ENCODE measurements around the gene NHERF2.
"Not testable (repeated sequence)": the region's sequence is repeated elsewhere in the genome, so short reads cannot be mapped to it uniquely, and the experiment has no call there.

NHERF2 gene

DNA sequence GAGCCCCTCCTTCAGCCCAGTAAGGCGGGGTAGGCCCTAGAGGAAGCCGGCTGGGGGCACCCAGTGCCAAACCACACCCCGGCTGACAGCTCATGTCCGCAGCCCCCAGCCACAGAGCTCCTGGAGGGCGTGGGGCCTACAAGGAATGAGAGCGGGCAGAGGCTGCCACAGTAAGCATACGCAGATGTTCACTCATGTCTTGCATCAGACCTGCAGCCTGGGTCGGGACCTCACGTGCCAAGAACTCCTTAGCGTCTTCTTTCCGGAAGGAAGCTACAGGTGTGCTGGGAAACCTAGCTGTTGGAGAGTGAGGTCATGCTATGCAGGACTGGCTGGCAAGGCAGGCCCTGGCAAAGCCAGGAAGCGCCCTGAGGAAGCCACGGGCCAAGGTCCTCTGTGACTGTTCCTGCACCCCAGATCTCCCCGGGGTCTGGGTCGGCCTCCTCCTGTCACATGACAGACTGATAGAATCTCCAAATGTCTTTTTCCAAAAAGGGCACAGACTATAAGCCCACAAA lies 18.6 kb upstream of the NHERF2 start:
- no peak for DNase-seq

DNA sequence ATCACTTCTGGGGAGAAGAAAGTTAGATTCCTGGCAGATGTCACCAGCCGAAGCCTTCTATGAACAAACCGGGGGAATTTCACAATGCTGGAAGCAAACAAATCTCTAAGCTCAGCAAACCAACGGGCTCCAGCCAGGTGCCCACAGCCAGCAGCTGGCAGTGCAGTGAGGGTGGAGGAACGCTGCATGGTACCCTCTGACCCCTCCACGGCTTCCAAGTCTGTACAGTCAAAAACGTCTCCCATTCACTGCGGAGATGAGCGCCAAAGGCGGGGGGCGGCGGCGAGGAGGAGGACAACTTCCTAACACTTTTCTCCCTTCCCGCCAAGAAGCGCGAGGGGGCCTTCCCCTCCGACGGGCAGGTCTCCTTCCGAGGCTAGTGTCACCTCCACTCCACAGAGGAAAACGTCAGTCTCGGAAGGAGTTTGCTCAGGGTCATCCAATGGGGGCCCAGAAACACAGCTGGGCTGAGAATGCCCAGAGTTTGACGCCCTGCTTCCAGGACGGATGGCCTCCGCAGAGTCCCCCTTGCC lies 18.0 kb upstream of the NHERF2 start:
- DNase-seq: no peak

DNA sequence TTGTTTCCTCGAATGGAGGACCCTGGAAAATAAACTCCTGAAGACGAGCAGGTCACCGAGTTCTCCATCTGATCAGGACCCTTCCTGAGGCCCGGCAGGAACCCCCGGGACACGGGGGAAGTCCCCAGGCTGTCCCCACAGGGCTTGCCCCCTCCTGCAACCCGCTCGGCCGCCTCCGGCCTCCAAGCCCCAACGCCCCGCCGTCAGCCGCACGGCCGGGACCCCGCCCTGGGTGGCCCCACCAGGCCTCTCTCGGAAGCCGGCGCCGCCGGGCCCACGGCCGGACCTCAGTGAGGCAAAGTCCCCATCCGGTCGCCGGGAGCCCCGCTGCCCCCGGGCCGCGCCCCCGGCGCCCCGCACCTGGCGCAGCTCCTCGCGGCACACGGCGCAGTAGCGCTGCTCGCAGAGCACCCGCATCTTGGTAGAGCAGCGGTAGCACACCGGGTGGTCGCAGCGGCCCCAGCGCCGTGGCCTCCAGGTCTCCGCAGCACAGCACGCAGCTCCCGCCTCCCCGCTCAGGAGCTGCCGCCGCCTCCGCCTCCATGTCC lies 17.5 kb upstream of the NHERF2 start:
- DNase-seq: no peak

DNA sequence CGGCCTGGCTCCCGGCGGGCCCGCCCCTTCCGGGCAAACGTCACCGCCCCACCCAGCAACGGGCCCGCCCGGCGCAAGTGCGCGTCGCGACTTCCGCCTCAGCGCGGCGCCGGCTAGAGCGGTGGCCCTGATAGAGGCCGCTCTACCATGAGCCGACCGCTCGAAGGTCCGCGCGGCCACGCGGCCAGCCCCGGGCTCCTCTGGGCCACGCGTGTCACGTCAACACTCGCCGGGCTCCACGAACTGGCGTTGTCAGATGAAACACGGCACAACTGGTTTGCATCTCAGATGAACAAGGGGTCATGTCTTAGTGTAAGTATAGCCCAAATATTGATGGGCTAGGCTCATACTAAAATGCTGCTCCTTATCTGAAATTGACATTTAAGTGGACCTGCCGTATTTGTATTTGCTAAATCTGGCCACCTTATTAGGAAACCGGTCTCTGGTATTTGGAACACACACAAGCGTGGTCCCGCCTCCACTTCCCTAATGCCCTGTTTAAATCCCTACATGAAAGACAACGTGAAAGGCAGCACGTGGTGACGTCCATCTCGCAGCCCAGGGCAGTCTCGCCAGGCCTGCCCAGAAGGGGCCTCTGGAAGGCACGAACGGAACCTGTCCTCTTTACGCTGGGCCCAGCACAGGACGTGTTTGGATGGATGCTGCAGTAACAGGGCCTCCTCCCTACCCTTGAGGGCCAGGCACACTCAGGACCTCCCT lies 16.8 kb upstream of the NHERF2 start, which contains the start of gene ZNF598:
Gene ZNF598, minus strand, starts transcription at position 31 of the 720 bp plus-strand sequence.
- peak; percentile 90 for DNase-seq

DNA sequence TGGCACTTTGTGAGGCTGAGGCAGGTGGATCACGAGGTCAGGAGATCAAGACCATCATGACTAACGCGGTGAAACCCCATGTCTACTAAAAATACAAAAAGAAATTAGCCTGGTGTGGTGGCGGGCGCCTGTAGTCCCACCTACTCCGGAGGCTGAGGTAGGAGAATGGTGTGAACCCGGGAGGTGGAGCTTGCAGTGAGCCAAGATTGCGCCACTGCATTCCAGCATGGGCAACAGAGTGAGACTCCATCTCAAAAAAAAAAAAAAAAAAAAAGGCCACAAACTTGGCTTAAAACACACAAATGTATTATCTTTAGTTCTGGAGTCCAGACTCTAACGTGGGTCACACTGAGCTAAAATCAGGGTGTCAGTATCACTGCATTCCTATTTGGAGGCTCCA lies 15.0 kb upstream of the NHERF2 start:
- DNase-seq: not testable (repeated sequence)

DNA sequence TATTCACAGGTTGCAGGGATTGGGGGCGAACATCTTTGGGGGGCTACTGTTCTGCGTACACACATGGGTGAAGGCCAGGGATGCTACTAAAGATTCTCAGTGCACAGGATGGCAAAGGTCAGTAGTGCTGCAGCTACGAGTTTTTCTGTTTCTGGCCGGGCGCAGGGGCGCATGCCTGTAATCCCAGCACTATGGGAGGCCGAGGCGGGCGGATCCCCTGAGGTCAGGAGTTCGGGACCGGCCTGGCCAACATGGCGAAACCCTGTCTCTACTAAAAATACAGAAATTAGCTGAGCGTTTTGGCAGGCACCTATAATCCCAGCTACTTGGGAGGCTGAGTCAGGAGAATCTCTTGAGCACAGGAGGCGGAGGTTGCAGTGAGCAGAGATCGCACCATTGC lies 13.2 kb upstream of the NHERF2 start:
- no peak for DNase-seq

DNA sequence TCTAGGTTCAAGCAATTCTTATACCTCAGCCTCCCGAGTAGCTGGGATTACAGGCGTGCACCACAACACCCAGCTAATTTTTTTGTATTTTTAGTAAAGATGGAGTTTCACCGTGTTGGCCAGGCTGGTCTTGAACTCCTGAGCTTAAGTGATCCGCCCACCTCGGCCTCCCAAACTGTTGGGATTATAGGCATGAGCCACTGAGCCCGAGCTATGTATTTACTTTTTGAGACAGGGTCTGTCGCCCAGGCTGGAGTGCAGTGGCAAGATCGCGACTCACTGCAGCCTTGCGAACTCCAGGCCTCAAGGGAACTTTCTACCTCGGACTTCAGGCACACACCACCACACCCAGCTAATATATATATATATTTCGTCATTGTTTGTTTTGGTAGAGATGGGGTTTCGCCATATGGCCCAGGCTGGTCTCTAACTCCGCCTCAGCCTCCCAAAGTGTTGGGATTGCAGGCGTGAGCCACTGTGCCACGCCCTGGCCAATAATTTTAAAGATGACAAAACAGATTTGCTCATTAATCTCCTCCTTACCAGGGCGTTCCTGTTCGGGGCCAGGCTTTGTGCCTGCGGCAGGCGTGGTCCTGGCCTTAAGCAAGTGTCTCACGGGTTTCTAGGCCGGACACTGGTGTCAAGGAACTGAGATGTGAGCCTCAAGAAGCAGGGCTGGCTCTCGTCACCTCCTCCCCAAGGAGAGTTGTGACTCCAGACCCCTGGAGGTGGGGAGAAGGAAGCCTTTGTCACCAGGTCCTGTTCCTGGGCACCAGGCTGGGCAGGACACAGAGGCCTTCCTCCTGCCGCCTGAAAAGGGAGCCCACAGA lies 11.4 kb upstream of the NHERF2 start:
- DNase-seq: no peak

DNA sequence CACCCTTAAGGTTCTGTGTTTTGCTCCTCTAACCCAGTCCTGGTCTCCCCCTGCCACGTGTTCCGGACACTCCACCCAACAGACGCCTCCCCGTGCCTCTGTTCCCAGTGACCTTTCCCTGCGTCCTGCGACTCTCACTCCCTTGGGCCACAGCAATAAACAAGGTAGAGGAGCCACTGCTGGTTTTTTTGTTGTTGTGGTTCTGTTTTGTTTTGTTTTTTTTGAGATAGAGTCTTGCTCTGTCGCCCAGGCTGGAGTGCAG lies 10.8 kb upstream of the NHERF2 start:
- no peak for DNase-seq

DNA sequence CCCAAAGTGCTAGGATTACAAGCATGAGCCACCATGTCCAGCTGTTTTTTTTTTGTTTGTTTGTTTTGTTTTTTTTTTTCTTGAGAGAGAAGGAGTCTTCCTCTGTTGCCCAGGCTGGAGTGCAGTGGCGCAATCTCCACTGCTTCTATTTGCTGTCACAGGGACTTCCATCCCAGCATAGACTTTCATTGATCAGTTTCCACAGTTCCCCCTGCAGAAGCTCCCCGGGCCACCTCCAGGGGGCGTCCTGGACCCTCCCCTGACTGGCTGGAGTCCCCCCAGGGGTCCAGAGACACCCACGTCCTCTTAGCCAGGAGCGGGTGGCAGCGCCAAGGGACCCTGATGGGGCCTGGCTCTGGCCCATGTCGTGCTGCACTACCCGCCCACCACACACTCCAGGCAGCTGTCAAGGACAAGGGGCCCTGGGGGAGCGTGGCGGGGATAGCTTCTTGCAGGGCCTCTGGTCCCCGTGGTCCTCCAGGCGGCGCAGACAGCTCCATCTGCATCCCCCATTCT lies 10.2 kb upstream of the NHERF2 start:
- DNase-seq: no peak

DNA sequence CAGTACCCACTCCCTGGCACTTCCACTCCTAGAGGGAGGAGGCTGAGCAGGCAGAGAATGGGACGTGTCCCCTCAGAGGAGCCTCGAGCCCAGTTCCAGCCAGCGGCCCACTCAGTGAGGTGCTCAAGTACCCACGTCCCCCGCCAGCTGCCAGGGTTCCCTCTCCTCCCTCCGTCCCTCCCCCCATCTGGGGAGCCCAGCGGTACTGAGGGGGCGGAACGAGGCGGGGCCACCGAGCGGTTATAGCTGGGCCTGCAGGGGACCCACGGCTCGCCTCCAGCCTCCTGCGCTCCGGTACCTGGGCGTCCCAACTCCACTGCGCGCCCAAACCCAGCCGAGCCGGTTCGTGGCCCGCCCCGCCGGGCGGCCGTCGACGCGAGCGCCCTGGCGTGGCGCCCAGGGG lies 7.2 kb upstream of the NHERF2 start, which contains the start of gene NPW:
Gene NPW, plus strand, starts transcription at position 268 of the 403 bp plus-strand sequence.
- DNase-seq: no peak

DNA sequence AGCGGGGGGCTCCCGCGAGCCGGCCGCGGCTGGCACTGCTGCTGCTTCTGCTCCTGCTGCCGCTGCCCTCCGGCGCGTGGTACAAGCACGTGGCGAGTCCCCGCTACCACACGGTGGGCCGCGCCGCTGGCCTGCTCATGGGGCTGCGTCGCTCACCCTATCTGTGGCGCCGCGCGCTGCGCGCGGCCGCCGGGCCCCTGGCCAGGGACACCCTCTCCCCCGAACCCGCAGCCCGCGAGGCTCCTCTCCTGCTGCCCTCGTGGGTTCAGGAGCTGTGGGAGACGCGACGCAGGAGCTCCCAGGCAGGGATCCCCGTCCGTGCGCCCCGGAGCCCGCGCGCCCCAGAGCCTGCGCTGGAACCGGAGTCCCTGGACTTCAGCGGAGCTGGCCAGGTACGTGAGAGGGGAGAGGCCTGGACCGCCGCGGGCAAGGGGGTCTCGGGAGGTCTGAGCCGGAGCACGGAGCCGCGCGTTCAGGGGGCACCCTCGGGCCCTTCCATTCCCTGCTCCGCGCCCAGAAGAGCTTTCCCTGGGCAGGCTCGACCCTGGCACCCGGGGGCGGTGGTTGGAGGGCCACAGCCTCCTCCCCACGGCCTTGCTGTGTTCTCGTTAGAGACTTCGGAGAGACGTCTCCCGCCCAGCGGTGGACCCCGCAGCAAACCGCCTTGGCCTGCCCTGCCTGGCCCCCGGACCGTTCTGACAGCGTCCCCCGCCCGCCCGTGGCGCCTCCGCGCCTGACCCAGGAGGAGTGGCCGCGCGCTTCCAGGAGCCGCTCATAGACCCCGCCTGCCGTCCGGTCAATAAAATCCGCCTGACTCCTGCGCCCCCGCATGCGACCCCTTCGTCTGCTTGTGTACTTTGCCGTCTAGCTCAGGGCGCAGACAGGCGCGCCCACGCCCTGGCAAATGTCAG lies 6.5 kb upstream of the NHERF2 start:
- no peak for DNase-seq

DNA sequence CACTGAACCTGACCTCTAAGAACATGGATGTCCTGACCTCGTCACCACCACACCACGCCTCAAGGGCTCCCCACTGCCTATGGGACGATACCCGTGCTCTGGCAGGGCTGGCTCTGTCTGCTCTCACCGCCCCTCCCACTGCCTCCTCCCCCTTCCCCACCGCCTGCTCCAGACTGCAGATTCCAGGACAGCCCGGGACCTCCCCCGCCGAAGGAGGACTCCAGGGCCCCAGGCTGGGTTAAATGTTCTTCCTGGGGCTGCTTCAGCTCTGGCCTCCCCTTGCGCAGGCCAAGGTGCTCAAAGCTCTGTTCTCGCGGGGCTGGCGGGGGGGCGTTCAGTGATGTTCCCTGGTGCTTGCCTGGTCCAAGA lies 4.0 kb upstream of the NHERF2 start:
- no peak for DNase-seq

DNA sequence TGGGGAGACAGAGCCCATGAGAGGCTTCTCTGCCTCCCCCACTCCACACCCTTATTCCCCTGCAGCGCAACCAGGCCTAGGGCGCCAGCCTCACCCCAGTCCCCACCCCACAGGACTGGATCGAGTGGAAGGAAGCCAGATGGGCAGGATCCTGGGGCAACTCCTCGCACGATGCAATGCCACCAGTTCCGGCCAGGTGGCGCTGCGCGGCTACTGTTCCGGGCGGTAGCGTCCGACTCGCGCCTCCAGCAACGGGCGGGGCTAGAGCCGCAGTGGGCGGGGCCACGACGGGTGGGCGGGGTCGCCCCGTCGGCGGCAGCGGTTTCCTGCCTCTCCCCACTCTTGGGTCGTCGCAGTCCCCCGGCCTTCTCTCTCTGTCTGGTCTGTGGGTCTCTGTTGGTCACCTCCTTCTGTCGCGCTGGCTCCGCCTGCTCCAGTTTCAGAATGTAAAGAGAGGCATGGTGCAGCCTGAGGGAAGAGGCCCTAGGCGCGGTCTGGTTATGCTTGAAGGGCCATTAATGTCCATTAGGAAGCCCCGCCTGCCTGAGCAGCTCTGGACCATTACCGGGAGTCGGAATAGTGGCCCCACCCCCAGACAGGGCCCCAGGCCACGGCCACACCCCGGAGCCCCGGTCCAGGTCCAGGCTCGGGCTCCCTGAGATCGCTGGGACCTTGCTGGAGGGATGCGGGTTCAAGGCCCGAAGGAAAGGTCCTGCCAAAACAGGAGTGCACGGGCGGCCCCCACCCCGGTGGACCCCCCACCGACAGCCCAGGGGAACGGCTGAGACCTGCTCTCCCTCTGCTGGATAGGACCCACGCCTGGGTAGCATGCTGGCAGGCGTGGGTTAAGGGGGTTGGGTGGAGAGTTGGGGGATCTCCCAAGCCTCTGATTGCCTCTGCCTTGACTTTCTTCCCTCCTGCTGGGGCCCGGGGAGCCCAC lies 3.3 kb upstream of the NHERF2 start:
- DNase-seq: peak; percentile 97

DNA sequence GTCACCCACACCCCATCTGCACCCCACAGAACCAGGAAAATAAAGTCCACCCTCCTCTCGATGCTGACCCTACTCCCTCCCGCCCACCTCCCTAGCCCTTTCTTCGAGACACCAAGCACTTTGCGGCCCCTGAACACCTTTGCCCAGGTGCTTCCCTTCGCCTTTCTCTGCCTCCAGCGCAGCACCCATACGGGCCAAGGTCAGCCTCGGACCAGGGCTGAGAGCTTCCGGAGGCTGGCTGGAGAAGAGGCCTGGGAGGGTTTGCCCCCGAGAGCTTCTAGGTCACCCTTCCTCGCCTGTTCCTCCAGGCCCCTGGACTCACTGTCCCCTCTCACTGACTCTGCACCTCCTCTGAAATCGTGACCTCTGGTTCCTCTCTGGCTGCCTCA lies 2.7 kb upstream of the NHERF2 start:
- DNase-seq: no peak

DNA sequence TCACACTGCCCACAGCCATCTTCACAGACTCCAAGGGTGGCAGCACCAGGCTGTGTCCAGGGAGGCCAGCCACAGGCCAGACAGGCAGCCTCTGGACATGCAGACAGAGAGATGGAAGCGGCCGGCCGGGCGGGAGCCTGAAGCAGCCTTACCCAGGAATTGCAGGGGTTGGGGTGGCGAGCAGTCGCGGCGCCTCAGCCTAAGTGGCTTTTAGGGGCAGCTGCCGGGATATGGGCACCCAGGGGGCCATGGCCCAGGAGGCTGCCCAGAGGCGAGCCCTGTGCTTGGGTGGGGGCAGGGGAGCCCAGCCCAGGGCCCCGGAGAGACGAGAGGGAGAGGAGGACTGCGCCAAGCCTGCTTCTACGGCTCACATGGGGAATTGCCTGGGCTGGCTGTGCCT lies 1.5 kb upstream of the NHERF2 start:
- DNase-seq: no peak

DNA sequence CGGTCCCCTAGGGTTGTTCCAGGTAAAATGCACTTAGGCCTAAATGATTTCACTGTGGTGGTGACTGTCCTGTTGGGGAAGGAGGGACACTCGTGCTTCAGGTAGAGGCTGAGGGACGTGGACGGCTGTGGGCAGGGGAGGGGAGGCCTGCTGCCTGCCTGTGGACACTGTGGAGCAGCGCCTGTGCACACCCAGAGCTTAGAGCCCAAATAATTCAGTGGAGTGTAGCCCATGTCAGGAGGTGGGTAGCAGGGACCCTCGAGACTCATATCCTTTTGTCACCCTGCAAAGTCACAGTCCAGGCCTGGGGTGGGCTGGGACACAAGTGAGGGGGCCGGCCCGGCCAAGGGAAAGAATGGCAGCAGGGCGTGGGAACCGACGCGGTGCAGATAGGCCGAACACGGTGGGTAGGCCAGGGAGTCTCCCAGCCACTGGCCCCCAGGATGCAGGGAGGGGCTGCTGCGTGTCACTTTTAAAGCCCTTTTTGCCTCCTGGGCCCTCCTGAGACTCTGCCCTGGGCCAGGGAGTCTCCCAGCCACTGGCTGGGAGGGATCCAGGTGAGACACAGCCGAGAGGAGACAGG lies 733 bp upstream of the NHERF2 start:
- DNase-seq: no peak

DNA sequence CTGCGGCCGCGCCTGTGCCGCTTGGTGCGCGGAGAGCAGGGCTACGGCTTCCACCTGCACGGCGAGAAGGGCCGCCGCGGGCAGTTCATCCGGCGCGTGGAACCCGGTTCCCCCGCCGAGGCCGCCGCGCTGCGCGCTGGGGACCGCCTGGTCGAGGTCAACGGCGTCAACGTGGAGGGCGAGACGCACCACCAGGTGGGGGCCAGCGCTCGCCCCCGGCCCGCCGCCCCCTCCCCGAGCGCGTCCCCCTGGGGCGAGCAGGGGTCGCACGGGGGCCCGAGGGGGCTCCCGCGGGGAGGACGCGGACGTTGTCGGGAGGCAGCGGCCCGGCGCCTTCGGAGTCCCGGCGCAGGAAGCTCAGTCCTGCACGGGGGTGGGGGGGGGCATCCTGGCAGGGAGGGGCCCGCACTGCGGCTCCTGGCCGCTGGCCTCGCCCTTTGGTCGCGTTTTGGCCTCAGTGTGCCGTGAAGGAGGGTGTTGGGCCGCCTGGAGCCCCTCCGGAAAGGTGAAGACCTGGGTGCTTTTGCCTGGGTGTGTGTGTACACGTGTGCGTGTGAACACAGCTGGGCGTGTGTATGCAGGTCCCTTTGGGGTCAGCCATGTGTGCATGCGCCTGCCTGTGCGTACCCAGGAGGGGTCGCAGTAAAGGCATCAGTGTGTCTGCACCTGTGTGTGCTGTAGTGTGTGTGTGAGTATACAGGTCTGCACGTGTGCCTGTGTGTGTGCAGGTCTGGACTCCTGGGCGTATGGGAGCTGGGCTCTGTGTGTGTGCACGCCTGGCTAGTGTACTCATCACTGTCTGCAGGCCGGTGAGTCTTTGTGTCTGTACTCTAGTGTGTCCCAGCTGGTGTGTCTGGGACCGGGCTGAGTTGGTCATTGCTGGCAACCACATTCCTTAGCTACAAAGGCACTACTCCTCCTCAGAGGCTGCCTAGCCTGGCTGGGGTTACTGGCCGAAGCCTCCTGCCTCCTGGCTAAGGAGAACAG lies 615 bp downstream of the NHERF2 start:
- DNase-seq: no peak

DNA sequence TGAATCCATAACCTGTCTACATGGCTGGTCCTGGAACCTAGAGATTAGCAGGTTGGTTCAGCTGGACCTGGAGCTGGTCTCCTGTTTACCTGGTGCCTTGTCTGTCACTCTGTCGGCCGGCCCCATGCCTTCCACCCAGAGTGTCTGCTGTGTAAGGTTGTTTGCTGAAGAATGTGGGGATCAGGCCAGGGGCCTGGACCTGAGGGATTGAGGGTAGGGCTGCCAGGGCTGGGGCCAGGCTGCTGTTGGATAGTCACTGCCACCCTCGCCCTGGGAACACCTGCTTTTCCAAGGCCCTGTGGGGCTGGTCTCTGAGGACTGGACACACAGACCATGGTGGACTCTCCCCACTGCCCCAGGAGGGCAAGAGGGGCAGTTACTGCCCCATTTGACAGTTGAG lies 1.4 kb downstream of the NHERF2 start:
- DNase-seq: no peak

DNA sequence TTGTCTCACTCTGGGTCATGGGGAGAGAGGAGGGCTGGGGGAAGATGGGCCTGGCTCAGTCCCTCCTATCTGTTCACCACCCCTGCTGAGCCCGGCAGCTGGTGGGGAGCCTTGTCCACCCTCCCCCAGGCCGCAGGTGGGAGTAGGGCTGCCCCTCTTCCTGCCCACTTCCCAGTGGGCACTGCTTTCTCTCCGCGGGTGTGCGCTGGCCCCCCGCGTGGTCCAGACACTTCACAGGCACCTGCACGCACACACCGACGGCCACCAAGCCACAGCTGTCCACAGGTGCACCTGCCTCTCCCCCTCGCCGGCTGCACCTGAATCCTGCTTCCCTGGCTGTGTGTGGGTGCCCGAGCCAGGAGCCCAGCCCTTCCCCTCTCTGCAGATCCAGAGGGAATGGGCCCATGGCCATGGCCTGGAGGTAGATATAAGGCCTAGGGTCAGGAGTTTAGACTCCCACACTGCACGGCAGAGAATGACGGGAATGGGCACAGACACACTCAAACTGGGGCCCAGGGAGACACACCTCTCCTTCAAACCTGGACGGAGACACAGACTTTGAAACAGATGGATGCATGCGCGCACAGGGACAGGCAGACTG lies 2.0 kb downstream of the NHERF2 start:
- DNase-seq: no peak

Measured in 8988T (cell line).